CD14-positive monocyte (primary cell): ENCODE data around the gene LNPEP. TPM values are rescaled to one million over a fixed set of nuclear protein-coding genes. Genes with fewer than 3 reads are reported as not detected.

Source experiments
- DNase-seq, 3 donors: peaks; one replicate each; pipeline ENCODE4 v3.0.0-alpha.2; 2011 to 2022
- H2AFZ ChIP-seq: 2 replicates; pipeline ENCODE4 v1.6.0; 2012; ENCODE audit warnings: mild to moderate bottlenecking, low read depth, low read length, inconsistent platforms; ENCODE audit not compliant: insufficient read depth, poor library complexity, severe bottlenecking
- H3K27ac ChIP-seq, 2 donors: 1 replicate in 1 of 2; 2 replicates in 1 of 2; pipeline ENCODE4 v1.5.1; 2012 to 2013; ENCODE audit warnings: low read length in 2 of 2, control low read depth in 1 of 2, inconsistent platforms in 1 of 2, low read depth in 1 of 2, mild to moderate bottlenecking in 1 of 2
- H3K27me3 ChIP-seq, 2 donors: one replicate each; pipeline versions ENCODE4 v1.6.0 to v1.6.1; 2011 to 2013; ENCODE audit warnings: low read length in 2 of 2; ENCODE audit not compliant: control insufficient read depth in 2 of 2, insufficient read depth in 2 of 2
- H3K36me3 ChIP-seq, 2 donors: replicated peaks in 1 of 2; 1 replicate in 1 of 2; 2 replicates in 1 of 2; pipeline versions ENCODE4 v1.5.1 to v1.6.1; 2012 to 2013; ENCODE audit warnings: low read length in 2 of 2, control low read depth in 1 of 2, inconsistent platforms in 1 of 2, mild to moderate bottlenecking in 1 of 2; ENCODE audit not compliant: insufficient read depth in 2 of 2, control insufficient read depth in 1 of 2
- H3K4me1 ChIP-seq, 2 donors: 1 replicate in 1 of 2; 2 replicates in 1 of 2; pipeline versions ENCODE4 v1.5.1 to v1.6.1; 2012 to 2013; ENCODE audit warnings: low read length in 2 of 2, control low read depth in 1 of 2, inconsistent platforms in 1 of 2, mild to moderate bottlenecking in 1 of 2, moderate library complexity in 1 of 2; ENCODE audit not compliant: insufficient read depth in 2 of 2, control insufficient read depth in 1 of 2
- H3K4me2 ChIP-seq: replicated peaks from 2 replicates; pipeline ENCODE3; 2012; ENCODE audit warnings: low read length, moderate library complexity, mild to moderate bottlenecking; ENCODE audit not compliant: poor library complexity, severe bottlenecking; ENCODE audit errors: extremely low read depth
- H3K4me3 ChIP-seq, 3 experiments: fragments of 200-600 bp in 1 of 3; sonication (generic) in 1 of 3; replicated peaks in 1 of 3; 1 replicate in 2 of 3; 2 replicates in 1 of 3; pipeline ENCODE4 v1.5.1; 2011 to 2013; ENCODE audit warnings: low read length in 3 of 3, mild to moderate bottlenecking in 3 of 3, control low read depth in 2 of 3, low read depth in 2 of 3, inconsistent platforms in 1 of 3, moderate library complexity in 1 of 3
- H3K79me2 ChIP-seq: 2 replicates; pipeline ENCODE4 v1.6.0; 2012; ENCODE audit warnings: mild to moderate bottlenecking, control low read depth, inconsistent platforms, low read length, moderate library complexity; ENCODE audit not compliant: insufficient read depth
- H3K9ac ChIP-seq: 2 replicates; pipeline ENCODE4 v1.6.0; 2017; ENCODE audit warnings: low read length, mild to moderate bottlenecking; ENCODE audit not compliant: insufficient read depth, poor library complexity, severe bottlenecking
- H3K9me3 ChIP-seq, 2 donors: replicated peaks in 1 of 2; 1 replicate in 1 of 2; 2 replicates in 1 of 2; pipeline versions ENCODE4 v1.5.1 to v1.6.1; 2012 to 2013; ENCODE audit warnings: low read length in 2 of 2, control low read depth in 1 of 2; ENCODE audit not compliant: control insufficient read depth in 1 of 2, insufficient read depth in 1 of 2
- H4K20me1 ChIP-seq: 2 replicates; pipeline ENCODE4 v1.6.0; 2012; ENCODE audit warnings: mild to moderate bottlenecking, low read length, control low read depth, moderate library complexity; ENCODE audit not compliant: insufficient read depth
- H3K27ac Mint-ChIP-seq, 7 donors: one replicate each; pipeline ENCODE4 v1.8.0; 2020; ENCODE audit warnings: mild to moderate bottlenecking in 7 of 7, mixed read lengths in 7 of 7, moderate library complexity in 6 of 7, inconsistent platforms in 2 of 7
- H3K27me3 Mint-ChIP-seq, 3 donors: one replicate each; pipeline ENCODE4 v1.8.0; 2021 to 2022; ENCODE audit warnings: low read depth in 3 of 3, mild to moderate bottlenecking in 3 of 3, mixed read lengths in 3 of 3, moderate library complexity in 3 of 3, inconsistent platforms in 1 of 3
- H3K36me3 Mint-ChIP-seq, 2 donors: one replicate each; pipeline ENCODE4 v1.8.0; 2020; ENCODE audit warnings: mixed read lengths in 2 of 2, inconsistent platforms in 1 of 2, mild to moderate bottlenecking in 1 of 2
- H3K4me1 Mint-ChIP-seq: one replicate; pipeline ENCODE4 v1.8.0; 2020; ENCODE audit warnings: mild to moderate bottlenecking, mixed read lengths
- H3K4me3 Mint-ChIP-seq, 2 donors: one replicate each; pipeline ENCODE4 v1.8.0; 2020; ENCODE audit warnings: mild to moderate bottlenecking in 2 of 2, mixed read lengths in 2 of 2, moderate library complexity in 1 of 2
- H3K9me3 Mint-ChIP-seq, 7 donors: one replicate each; pipeline ENCODE4 v1.8.0; 2020 to 2022; ENCODE audit warnings: mixed read lengths in 7 of 7, mild to moderate bottlenecking in 6 of 7, moderate library complexity in 6 of 7, inconsistent platforms in 2 of 7
- WGBS: methylation state at CpG from one replicate; pipeline ENCODE4 v1.1.5; 2013; ENCODE audit warnings: missing lambda C conversion rate; ENCODE audit not compliant: insufficient coverage; 5-methylcytosine and 5-hydroxymethylcytosine counted together
- intact Hi-C, 2 donors: fragments of 100-400 bp; cut with micrococcal nuclease; formaldehyde crosslinking; loops; one replicate each; pipeline versions ENCODE4 v1.15.0 to v1.15.1; 2023
- polyA plus RNA-seq, 3 donors: library from polyadenylated mRNA; depleted of rRNA in 1 of 3; unstranded in 2 of 3; stranded (reverse) in 1 of 3; fragments of 300-500 nt in 2 of 3; fragments of >200 nt in 1 of 3; fragmentation: Illumina TruSeq in 2 of 3; gene quantifications; 1 replicate in 2 of 3; 2 replicates in 1 of 3; pipeline ENCODE4 v1.2.3, GENCODE V29; 2012 to 2021
- TF ChIP-seq, protein P1 (sequence below): fragments of 200-600 bp; IDR thresholded peaks from one replicate; pipeline ENCODE4 v1.8.0; 2022; ENCODE audit warnings: antibody characterized with exemption, mild to moderate bottlenecking

LNPEP gene
- polyA plus RNA-seq, 3 donors = 9.2 to 22.5 (median 14.5) TPM

GRCh38 chr5:96922499-96923244, 13.2 kb upstream of the LNPEP start:
- TF ChIP-seq, protein P1, sequence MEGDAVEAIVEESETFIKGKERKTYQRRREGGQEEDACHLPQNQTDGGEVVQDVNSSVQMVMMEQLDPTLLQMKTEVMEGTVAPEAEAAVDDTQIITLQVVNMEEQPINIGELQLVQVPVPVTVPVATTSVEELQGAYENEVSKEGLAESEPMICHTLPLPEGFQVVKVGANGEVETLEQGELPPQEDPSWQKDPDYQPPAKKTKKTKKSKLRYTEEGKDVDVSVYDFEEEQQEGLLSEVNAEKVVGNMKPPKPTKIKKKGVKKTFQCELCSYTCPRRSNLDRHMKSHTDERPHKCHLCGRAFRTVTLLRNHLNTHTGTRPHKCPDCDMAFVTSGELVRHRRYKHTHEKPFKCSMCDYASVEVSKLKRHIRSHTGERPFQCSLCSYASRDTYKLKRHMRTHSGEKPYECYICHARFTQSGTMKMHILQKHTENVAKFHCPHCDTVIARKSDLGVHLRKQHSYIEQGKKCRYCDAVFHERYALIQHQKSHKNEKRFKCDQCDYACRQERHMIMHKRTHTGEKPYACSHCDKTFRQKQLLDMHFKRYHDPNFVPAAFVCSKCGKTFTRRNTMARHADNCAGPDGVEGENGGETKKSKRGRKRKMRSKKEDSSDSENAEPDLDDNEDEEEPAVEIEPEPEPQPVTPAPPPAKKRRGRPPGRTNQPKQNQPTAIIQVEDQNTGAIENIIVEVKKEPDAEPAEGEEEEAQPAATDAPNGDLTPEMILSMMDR = no peak
- H3K27me3 ChIP-seq = no peaks in the 10 kb centered on the region
- no peaks in the 10 kb centered on the region for H4K20me1 ChIP-seq
- H3K9me3 Mint-ChIP-seq = peaks cover 0 to 4% (median 0%) of the 10 kb centered on the region in 7 donors
- intact Hi-C loops = no loop called here
- H3K4me1 Mint-ChIP-seq = peaks cover 20% of the 10 kb centered on the region
- H3K79me2 ChIP-seq = no peaks in the 10 kb centered on the region
- 89% methylated on average over 4 of the region's 12 CpGs for WGBS
- peaks cover 5 to 16% of the 10 kb centered on the region in 2 donors for H3K4me1 ChIP-seq
- no peak overlapping the region for H3K4me2 ChIP-seq
- DNase-seq = no peak
- H3K27me3 Mint-ChIP-seq = peaks cover 0 to 2% (median 2%) of the 10 kb centered on the region in 3 donors
- H3K4me3 ChIP-seq = no peak overlapping the region
- no peaks in the 10 kb centered on the region for H3K9me3 ChIP-seq
- H2AFZ ChIP-seq = no peak overlapping the region
- H3K36me3 Mint-ChIP-seq = peaks cover 12 to 15% of the 10 kb centered on the region in 2 donors
- H3K27ac Mint-ChIP-seq = no peak overlapping the region
- H3K4me3 Mint-ChIP-seq = no peak overlapping the region
- H3K27ac ChIP-seq = no peak overlapping the region
- peaks cover 9 to 24% of the 10 kb centered on the region in 2 donors for H3K36me3 ChIP-seq
- H3K9ac ChIP-seq = no peak overlapping the region

DNA sequence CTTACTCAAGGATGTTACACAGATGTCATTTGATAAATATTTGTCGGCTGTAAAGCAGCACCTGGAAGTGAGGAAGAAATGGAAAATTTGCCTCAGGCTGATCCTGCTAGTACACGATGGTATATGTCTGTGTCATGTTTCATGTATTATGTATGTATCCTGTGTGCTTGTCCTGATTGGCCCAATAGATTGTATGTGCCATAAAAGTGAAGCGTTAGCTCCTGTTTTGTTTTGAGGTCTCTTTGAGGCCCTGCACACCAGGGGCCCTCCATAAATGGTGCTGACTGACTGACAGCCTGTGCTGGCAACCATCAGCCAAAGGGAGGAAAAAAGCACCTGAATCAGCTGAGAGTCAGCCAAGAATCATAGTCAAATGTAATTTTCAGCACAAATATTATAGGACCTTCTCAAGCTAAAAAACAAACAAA, 11.8 kb upstream of the LNPEP start:
- no peak overlapping the region for H3K4me2 ChIP-seq
- Mint-ChIP-seq H3K27ac (no peak overlapping the region), H3K27me3 (peaks cover 0 to 2% (median 2%) of the 10 kb centered on the region in 3 donors), H3K36me3 (peaks cover 0 to 11% of the 10 kb centered on the region in 2 donors), H3K4me3 (no peak overlapping the region), H3K9me3 (peaks cover 0 to 5% (median 0%) of the 10 kb centered on the region in 7 donors), H3K4me1 (peaks cover 20% of the 10 kb centered on the region)
- H3K79me2 ChIP-seq = no peaks in the 10 kb centered on the region
- TF ChIP-seq, protein P1 = no peak
- H3K27me3 ChIP-seq = no peaks in the 10 kb centered on the region
- DNase-seq = no peak
- H3K4me1 ChIP-seq = peaks cover 5 to 16% of the 10 kb centered on the region in 2 donors
- WGBS = 94% methylated on average over 3 of the region's 3 CpGs
- no peak overlapping the region for H3K27ac ChIP-seq
- H3K9me3 ChIP-seq = no peaks in the 10 kb centered on the region
- no peak overlapping the region for H3K4me3 ChIP-seq
- H3K9ac ChIP-seq = no peak overlapping the region
- H4K20me1 ChIP-seq = no peaks in the 10 kb centered on the region
- H3K36me3 ChIP-seq = peaks cover 0 to 11% of the 10 kb centered on the region in 2 donors
- no peak overlapping the region for H2AFZ ChIP-seq
- intact Hi-C loops = no loop called here
